ENCODE results near the gene AFF2.

Gene AFF2

DNA sequence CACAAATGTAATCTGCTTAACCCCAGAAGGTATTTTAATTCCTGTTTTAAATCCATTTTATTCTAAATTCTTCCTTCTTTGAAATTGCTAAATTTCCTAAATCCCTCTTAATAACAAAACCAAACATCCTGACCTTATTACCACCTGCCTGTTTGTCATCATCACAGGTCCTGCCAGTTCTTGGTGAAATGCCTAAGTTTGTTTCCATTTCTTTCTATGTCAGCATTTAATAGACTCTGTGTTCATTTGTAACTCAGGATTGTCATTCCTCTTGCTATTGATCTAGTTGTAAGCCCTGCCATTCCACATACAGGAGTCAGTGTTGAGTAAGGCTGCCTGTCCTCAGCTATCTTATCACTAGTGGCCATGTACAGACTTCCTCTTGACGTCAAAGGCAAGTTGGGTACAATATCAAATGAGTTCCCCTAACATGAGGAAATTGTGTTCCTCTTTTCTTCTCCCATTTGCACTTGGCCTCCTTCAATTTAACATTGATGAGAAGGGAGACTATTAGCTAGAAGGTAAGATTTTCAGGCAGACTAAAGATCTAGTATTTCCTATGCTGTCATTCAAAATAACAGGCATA lies 440.1 kb downstream of the AFF2 start:
- no peak for DNase-seq

GRCh38 chrX:148942754-148943153 lies 442.3 kb downstream of the AFF2 start:
- no peak for DNase-seq

DNA sequence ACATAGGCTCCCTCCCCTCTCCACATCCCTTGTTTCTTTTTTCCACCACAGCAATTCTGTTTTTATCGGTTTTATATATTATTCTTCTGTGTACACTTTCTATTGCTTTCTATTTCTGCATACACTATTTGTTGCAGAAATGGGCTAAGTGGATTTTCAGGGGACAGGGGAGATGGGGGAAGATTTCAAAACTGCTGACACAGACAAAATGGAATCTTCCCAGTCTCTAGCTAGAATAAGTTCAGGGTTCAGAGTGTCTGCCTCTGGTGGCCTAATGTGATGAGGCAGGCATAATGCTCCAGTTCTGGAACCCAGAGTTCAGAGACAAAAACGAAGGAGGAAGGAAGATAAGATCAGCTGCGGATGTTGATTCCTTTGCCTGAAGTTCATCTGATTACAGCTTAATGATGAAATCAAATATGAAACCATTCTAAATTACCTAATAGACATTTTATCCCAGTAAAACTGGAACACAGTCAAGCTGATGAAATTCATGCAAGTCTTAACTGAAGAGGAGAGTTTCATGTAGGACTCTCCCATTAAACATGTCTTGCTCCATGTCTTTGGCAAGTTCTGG lies 447.1 kb downstream of the AFF2 start:
- DNase-seq: peak; percentile 15 to 23

DNA sequence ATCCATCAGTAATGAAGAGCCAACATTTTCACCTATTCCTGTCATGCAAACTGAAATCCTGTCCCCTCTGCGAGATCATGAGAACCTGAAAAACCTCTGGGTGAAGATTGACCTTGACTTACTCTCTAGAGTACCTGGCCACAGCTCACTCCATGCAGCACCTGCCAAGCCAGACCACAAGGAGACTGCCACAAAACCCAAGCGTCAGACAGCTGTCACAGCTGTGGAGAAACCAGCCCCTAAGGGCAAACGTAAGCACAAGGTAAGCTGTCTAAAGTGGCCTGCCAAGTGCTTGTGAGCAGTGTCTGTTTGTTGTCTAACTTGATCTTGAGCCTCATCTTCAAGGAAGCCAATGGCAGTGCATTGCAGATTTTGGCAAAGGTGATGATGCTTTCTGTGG lies 455.9 kb downstream of the AFF2 start:
- DNase-seq: no peak

DNA sequence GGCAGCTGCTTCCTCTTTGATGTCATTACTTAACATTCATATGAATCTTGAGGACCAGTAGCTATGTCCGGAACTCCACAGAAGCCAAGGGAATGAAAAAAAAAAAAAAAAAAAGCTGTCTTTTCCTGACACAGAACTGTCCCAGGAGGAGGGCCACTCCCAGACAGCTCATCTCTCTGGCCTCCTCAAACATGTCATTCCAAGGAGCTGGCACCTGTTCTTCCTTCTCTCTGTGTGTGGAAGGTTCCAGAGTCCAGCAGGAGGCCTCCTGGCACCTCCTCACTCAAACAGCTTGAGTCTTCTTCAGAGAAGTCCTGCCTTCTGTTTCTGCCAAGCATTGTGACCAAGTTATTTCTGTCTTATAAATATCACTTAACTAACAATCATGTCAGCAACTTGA lies 458.5 kb downstream of the AFF2 start:
- DNase-seq: no peak

DNA sequence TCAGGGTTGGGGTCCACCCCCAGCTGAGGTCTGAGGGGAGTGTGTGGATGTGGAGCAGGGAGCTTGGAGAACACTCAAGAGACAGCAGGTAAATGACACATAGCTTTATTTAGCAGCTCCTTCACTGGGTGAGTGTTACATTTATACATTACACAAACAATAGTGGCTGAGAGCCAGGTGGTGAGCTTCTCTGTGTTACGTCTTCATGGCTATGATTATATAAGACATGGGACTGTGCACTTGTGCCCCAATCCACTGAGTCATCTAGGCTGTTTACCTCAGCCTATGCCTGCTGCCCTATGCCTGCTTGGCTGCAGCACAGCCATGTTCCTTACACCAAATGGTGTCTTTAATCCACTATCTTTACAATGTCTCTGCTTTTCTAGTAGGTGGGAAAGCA lies 459.6 kb downstream of the AFF2 start:
- DNase-seq: no peak

- DNase-seq: no peak
Observed at GRCh38 chrX:148961985-148962384, 461.6 kb downstream of the AFF2 start.

DNA sequence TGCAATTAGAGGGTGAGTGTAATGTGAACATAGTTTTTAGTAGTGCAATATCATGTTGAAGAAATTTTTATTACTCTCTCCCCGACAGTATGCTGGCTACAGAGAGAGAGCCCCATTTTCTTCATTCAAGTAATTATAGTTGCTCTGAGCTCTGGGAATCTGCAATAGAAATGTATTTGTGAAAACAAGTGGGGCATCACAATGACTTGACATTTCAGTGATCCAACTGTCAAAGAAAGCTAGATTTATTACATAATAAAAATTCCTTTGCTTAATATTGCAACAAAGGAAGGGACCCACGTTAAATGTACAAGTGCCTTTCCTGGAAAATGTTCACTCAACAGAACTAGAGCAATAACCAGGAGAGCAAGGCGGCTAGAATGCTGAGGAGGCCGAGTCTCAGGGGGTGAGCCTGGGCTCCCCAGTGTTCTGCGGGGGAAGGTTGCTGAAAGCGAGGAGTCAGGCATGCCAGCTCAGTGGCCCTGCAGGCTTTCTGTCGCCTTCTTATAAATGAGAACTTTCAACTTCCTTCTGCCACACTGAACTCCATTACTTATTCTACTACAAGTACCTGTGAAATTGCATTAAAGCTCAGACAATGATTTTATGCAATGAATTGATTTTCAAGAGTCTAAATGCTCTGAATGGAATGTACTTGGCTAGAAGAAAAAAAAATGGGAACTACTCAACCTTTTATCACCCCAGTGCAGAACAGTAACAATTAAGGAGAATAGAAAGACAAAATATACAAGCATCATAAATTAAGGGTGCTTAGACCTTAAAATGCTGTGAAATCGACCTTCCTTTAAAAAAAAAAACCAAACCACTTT lies 476.4 kb downstream of the AFF2 start:
- DNase-seq: no peak

GRCh38 chrX:148979786-148980185 lies 479.4 kb downstream of the AFF2 start:
- DNase-seq: no peak

GRCh38 chrX:148984238-148984637 lies 483.8 kb downstream of the AFF2 start:
- DNase-seq: no peak

DNA sequence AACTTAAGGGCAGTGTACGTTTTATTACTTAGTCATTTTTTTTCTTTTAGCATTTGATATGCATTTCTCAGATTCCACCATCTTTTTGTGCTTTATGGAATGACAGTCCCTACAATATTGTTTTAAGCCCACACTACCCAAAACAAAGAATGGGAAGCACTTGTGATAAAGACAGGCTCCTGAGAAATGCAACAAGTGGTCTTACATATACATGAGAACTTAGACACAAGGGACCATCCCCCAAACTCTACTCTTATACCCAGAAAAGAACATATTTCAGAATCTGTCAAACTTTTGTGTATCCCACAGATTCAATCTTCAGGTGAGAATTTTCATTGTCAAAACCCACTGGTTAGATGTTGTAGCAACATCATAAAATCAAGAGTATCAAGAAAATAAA lies 491.1 kb downstream of the AFF2 start:
- no peak for DNase-seq

DNA sequence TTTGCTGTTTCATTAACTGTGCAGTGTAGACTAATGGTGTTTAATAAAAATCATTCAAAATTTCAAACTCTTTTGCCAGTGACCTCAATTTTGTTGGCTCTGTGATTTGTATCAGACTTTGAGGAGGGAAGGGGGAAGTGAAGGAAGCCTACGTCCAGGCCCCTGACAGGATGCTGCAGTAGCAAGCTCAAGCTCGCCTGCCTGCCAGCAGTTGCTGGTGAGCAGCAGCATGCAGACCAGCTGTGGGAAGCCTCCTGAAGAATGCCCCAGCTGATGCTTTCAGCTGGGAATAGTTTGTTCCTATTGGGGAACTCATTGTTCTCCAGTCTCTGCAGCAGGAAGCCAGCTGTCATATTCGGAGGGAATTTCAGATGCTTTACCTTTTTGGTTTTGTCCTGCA lies 495.2 kb downstream of the AFF2 start:
- no peak for DNase-seq

- no peak for DNase-seq
Observed at GRCh38 chrX:149002320-149002719, 501.9 kb downstream of the AFF2 start.

DNA sequence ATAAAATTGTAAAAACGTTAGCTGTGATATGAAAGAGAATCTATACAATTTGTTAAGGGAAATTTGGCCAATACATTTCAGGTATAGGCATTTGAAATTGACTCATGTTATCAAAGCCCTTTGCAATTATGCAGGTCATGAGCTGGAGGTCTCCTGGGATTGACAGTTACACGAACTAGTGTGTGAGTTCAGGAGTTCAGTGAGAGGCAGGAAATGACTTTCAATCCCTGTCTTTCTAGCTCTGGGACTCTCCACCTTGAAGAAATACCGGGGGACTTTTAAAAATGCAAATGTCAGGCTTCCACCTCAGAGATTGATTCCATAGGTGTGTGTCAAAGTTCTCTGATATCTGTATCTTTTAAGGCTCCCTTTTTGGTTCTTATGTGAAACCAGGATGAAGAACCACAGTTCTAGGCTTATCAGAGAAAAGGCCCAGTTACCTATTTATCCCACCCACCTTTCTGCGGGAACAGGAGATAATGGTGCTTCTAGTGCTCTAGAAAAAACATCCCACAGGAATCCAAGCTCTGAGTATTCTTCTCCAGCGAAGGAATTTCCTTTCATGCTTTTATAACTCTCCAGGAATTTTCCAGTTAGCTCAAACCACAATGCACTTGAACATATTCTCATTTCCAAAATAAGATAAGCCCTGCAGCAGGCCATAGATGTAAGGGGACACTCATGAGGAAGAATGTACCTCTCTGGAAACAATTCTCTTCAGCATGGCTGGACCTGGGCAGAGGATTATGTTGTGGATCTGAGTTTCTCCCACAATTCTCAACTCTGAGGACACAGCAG lies 503.6 kb downstream of the AFF2 start:
- DNase-seq: no peak

DNA sequence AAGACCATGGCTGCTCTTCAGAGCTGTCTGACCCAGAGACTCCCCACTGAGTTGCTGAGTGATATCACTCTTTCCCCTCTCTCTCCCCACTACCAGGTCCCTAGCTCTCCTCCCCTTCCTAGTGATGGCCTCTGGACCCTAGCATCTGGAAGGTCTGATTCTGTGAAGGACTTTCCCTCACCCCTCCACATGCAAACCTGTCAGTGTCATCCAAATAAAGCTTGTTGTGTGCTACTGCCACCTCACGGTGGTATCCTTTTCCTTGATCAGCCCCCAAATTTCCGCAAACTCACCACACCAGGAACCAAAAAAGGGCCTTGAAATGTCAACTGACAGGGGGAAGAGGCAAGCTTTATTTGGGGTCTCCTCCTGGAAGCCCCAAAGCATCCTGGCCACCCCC lies 504.5 kb downstream of the AFF2 start:
- no peak for DNase-seq

GRCh38 chrX:149006235-149006634 lies 505.8 kb downstream of the AFF2 start:
- DNase-seq: no peak

DNA sequence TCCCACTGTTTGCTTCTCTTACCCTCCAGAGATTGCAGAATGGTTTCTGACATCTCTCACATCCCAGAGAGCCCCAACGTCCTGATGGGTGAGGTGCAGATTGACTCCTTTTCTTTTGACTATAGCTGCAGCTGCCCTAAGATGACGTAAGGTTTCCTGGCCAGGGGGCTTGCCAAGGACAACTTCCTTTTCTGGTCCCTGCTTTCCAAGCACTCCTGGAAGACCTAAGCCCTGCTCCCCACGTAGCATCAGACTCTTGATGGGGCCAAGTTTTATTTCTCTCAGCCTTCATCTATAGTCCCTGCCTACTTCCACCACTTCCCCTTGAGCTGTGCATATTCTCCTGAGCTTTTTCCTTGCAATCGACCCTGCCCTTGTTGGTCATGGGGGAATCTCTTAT lies 507.0 kb downstream of the AFF2 start:
- DNase-seq: no peak

GRCh38 chrX:149010013-149010852 lies 509.8 kb downstream of the AFF2 start:
- no peak for DNase-seq

DNA sequence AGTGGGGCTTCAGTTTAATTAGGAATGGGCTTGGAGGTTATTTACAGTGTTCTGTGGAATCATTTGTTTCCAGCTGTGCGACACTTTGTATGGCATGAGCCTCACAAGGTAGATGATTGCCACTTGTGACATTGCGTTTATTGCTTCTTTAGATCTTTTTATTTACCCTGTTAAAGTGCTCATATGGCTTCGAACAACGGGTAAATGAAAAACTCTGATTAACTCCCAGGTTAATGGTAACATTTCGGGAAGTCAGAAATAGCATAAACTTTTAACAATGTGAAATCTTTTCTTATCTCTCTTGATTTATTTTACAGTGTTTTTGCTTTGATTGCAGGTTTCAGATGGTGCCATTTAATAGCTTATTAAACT lies 510.4 kb downstream of the AFF2 start:
- DNase-seq: no peak

DNA sequence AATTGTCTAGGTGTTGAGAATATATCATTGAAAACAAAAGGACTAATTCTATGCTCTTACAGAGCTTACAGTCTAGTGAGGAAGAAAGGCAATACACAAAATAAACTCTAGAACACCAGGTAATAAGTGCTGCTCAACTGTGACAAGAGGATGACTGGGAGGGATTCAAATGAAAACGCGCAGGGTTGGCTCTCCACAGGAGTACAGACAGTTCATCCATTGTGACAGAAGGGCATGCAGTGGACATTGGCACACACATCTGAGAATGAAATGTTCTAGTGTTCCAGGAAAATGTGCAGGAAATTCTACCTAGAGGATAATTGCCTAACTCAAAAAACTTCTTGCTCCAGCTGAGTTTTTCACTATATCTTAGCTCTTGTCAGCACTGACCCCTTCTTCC lies 512.7 kb downstream of the AFF2 start:
- DNase-seq: no peak

- no peak for DNase-seq
Observed at GRCh38 chrX:149021159-149021558, 520.7 kb downstream of the AFF2 start.

DNA sequence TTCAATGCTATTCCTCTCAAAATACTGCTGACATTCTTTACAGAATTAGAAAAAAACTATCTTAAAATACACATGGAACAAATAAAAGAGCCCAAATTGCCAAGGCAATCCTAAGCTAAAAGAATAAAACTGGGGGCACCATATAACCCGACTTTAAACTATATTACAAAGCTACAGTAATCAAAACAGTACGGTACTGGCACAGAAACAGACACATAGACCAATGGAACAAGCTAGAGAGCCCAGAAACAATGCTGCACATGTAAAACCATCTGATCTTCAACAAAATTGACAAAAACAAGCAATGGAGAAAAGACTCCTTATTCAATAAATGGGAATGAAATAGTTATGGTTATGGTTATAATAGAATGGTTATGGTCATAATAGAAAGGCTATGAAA lies 522.1 kb downstream of the AFF2 start:
- DNase-seq: no peak

- DNase-seq: no peak
Observed at GRCh38 chrX:149032449-149032848, 532.0 kb downstream of the AFF2 start.

Measured in inflammatory macrophage treated with lipopolysaccharide for 1 hour (primary cell).